ENCODE measurements around the gene KLHL7.

DNA sequence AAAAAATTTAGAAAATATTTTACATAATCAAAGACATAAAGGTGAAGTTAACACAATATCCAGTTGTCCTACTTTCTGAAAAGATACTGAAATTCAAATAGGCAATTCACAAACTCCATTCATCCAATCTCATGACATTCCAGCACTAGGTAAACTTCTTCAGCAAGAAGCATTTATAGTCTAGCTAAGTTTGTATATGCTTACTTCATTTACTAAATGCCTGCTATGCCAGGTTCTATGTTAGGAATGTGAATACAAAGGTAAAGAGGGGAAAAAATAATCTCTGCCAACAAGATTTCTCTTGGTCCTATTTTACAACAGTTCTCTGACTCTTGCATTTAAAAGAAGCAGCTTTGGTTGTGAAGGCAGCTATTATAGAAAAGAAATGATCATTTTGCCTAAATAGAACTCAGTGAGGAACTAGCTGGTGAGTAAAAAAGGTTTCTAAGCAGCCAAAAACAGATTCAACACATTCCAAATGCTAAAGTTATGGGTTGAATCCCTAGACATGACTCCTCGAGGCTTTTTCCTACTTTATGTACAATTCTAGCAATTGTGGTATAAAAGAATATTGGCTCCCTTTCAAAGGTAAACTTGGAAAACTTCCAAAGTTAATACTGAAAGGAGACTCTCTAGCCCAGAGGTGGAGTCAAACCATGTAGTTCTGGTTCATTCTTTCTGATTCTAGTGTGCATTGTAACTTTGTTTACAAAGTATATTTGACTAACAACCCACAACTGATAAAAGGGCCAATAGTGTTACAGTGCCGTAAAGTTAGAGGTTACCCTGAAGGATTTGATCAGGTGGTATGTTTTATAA lies 30.9 kb upstream of the KLHL7 start:
- TF ChIP-seq POLR2A (IDR thresholded peaks at IDR 0.05) = no peak
- TF ChIP-seq, protein P1, sequence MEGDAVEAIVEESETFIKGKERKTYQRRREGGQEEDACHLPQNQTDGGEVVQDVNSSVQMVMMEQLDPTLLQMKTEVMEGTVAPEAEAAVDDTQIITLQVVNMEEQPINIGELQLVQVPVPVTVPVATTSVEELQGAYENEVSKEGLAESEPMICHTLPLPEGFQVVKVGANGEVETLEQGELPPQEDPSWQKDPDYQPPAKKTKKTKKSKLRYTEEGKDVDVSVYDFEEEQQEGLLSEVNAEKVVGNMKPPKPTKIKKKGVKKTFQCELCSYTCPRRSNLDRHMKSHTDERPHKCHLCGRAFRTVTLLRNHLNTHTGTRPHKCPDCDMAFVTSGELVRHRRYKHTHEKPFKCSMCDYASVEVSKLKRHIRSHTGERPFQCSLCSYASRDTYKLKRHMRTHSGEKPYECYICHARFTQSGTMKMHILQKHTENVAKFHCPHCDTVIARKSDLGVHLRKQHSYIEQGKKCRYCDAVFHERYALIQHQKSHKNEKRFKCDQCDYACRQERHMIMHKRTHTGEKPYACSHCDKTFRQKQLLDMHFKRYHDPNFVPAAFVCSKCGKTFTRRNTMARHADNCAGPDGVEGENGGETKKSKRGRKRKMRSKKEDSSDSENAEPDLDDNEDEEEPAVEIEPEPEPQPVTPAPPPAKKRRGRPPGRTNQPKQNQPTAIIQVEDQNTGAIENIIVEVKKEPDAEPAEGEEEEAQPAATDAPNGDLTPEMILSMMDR (IDR thresholded peaks at IDR 0.05 in 8 of 11, conservative IDR thresholded peaks at IDR 0.05 in 3 of 11) = no peak
- no peak for TF ChIP-seq POLR2AphosphoS5 (IDR thresholded peaks at IDR 0.05)
